ENCODE data around the gene HECTD1.
"Not testable (repeated sequence)": the region's sequence is repeated elsewhere in the genome, so short reads cannot be mapped to it uniquely, and the experiment has no call there.

The HECTD1 gene

DNA sequence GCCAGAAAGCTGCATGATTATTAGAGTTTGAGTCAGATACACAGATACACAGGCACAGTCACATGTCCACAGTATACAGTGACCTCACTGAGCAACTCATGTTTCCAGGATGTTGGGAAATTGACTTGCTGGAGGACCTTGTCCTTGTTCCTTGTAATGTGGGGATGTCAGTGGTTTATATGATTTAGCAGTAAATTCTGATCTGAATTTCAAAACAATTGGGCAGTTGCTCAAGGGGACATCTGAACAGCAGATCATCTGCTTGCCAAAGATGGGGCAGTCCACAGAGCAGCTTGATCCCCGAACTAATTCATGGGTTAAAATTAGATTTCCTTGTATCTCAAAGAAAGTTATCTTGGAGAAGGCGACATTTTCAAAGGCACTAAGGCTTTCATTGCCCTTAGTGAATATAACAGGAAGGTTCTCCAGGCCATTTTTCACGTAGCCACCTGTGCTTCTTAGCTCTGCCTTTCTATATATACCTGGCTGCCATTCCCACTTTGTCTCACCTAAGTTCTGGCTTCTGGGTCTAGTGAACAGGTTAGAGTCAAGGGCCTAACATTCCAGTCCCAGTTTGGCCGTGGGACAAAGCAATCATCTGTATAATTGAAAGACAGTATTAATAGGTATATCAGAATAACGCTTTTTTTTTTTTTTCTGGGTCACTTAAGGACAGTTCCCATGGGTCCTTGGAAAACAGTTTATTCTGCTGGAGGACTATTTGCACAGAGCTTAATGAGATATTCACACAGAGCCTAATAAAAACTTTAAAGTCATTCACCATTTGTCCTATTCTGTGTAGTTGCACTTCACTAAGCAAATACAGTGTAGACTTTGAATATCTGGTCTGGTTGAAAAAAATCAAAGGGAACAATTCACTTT lies 116.5 kb downstream of the HECTD1 start:
- no peak for FAIRE-seq

DNA sequence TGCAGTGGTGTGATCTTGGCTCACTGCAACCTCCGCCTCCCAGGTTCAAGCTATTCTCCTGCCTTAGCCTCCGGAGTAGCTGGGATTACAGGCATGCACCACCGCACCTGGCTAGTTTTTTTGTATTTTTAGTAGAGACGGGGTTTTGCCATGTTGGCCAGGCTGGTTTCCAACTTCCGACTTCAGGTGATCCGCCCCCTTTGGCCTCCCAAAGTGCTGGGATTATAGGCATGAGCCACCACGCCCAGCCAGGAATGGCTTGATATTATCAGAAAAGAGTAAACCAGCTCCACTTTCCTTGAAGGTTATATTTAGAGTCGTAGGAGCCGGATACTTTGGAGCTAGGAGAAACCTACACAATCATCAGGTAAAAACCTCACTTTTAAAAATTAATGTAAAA lies 121.1 kb downstream of the HECTD1 start:
- not testable (repeated sequence) for FAIRE-seq

DNA sequence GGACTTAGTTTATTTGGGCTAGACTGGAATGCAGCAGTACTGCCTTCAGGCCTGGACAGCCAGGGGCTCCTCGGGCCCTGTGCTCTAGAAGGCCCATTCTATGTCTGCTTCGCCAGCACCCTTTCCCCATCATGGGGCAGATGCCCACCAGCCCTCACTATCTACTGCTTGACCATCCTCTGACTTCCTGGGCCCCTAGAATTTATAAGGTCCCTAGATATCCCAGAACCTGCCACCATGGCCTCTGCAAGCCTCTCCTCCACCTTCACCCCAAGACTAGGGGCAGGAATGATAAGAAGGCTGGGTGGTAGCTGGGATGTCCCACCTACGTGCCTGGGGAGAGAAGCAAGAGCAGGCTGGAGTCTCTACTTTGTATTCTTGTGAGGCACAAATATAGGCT lies 122.6 kb downstream of the HECTD1 start:
- FAIRE-seq, result no peak

DNA sequence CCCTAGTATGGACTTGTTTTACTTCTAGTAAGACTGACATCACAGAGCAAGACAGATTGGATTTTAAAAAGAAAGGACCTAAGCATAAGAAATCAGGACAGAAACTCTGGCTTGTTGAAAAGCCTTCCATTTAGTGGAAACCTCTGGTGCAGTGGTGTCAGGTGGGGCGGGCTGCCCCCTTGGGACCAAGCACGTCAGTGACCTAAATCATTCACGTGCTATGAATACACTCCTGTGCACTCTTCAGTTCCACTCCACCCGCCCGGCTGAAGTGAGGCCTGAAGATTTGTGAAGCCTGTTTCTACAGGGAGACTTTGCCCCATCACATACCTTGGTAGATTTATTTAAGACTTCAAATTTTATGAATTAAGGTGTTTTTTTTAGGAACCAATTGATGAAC lies 123.2 kb downstream of the HECTD1 start:
- FAIRE-seq, result no peak

DNA sequence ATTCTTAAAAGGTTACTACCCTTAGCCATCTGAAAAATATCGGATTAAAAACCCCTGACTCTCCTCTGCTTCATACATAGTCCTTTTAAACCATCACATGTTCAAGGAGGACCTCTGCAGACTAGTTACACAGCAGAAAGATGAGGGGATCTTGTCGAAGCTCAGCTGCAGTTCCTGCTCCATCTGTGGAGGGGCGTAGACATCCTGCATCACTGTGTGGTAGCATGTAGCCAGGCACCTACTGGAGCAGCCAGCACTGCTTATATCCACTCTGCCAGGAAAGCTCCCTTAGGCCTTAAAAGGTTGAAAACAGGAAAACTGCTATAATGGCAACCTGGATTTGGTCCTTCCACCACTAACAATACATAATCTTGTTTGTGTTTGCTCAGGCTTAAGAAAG lies 123.8 kb downstream of the HECTD1 start:
- FAIRE-seq, result no peak

DNA sequence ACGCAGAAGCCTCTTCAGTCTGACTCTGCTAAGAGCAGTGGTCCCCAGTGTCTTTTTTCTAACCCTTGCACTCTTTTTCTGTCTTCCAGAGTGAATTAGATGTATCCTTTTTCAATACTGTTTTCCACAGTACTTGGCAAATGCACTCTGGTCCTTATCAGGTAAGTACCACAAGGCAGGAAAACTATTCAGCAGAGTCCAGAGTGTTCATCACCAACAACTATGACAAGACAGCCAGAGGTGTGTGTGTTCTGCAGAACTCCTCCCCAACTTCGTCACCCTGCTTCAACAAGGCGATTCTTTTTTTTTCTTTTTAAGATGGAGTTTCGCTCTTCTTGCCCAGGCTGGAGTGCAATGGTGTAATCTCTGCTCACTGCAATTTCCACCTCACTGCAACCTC lies 127.1 kb downstream of the HECTD1 start:
- FAIRE-seq, result no peak

DNA sequence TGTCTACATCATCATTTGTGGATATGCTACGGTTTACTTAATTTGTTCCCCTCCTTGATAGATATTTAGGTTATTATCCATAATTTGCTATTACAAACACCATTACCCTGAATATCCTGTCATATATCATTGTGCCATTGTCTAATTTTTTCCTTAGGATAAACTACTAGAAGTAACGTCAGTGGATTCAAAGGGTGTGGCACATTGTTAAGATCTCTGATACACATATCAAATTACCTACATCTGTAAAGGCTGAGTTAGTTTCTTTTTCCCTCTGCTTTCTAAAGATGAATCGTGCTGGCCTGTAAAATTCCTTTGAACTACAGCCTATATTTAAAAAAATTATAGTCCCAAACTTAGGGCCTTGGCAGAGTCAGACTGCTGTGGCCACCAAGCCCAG lies 127.5 kb downstream of the HECTD1 start:
- no peak for FAIRE-seq

DNA sequence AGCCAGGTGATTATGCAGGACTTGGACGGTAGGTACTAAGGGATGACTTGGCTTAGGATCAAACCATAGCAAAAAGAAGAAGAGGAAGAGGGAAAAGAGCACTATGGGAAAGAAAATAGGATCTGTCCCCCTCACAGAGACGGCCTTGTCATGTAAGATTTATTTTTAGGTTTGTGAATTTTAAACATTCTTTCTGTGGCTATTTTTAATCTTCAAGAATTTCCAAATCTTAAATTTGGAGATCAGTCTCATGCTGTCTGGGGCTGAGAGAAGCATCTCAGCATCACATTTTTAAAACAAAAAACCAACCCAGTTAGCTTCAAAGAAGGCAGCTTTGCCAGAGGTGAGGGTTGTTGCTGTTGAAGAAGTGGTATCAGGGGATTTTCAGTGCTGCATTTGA lies 128.8 kb downstream of the HECTD1 start:
- FAIRE-seq, result no peak

DNA sequence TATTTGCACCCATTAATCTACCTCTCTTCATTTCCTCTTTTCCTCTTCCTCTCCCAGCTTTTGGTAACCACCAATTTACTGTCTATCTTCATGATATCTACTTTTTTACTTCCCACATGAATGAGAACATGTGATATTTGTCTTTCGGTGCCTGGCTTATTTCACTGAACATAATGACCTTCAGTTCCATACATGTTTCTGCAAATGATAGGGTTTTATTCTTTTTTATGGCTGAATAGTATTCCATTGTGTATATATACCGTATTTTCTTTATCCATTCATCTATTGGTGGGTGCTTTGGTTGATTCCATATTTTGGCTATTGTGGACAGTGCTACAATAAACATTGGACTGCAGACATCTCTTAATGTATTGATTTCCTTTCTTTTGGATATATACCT lies 132.4 kb downstream of the HECTD1 start:
- FAIRE-seq, result no peak

DNA sequence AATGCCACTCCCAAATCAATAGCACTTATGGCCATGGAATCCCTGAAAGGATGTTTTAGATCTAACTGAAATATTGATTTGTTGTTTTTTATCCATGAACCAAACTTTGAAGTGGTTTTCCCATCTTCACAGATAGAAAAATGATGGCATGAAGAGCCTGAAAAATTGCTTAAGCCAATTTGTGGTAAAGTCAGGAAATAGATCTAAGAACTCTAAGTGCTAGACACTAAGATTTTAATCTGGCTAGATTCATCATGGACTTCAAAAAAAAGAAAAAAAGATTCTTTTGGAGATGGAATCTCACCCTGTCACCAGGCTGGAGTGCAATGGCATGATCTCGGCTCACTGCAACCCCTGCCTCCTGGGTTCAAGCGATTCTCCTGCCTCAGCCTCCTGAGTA lies 136.4 kb downstream of the HECTD1 start:
- no peak for FAIRE-seq

DNA sequence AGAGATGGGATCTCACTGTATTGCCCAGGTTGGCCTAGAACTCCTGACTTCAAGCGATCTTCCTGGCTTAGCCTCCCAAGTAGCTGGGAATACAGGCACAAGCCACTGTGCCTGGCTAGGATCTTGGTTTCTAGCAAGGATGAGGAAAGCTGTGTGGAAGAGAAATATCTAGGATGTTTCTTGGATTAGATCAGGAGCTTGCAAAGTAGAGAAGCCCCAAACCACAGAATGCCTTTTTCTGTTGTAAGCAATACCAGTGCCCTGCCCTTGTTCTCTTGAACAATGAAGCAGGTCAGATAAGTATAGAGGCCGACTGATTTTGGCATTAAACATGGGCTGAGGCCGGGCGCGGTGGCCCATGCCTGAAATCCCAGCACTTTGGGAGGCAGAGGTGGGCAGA lies 137.2 kb downstream of the HECTD1 start:
- no peak for FAIRE-seq

DNA sequence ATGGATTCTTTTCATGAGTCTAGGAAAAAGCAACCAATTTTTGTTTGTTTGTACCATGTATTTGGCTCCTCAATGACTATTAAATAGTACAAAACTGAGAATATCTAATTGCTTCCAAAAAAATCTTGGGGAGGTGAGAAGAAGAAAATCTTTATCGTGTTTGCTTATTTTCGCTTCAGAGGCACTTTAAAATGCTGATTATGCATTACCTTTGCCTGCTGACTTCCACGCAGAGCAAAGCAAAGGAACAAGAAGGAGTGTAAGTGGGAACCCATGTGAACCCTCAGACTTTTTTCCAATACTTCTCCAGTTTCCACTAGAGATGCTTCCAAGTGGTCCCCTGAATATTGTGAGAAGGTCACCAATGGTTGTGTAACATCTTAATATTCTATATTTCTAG lies 138.2 kb downstream of the HECTD1 start:
- no peak for FAIRE-seq

DNA sequence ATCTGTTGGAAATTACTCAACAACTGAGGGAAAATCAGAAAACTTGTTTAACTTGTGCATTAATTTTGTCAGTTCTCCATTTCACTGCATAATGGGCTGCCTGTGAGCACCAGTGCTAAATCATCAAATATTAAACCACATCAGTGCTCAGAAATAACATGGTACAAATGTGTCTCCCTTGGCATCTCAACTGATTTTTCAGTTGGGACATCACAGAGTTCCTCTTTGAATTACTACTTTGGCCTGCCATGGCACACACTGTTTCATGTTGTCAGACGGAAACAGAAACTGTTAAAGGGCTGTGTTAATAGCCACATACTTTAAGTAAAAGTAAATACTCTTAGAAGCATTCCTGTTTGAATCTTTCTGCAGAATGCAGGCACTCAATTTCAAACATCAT lies 139.4 kb downstream of the HECTD1 start:
- FAIRE-seq, result no peak

DNA sequence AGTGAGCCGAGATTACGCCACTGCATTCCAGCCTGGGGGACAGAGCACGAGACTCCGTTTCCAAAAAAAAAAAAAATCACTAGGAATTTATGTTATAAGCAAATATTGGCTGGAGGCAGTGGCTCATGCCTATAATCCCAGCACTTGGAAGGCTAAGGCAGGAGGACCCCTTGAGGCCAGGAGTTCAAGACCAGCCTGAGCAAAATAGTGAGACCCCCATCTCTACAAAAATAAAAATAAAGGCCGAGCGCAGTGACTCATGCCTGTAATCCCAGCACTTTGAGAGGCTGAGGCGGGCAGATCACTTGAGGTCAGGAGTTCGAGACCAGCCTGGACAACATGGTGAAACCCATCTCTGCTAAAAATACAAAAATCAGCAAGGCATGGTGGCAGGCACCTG lies 144.7 kb downstream of the HECTD1 start:
- not testable (repeated sequence) for FAIRE-seq

DNA sequence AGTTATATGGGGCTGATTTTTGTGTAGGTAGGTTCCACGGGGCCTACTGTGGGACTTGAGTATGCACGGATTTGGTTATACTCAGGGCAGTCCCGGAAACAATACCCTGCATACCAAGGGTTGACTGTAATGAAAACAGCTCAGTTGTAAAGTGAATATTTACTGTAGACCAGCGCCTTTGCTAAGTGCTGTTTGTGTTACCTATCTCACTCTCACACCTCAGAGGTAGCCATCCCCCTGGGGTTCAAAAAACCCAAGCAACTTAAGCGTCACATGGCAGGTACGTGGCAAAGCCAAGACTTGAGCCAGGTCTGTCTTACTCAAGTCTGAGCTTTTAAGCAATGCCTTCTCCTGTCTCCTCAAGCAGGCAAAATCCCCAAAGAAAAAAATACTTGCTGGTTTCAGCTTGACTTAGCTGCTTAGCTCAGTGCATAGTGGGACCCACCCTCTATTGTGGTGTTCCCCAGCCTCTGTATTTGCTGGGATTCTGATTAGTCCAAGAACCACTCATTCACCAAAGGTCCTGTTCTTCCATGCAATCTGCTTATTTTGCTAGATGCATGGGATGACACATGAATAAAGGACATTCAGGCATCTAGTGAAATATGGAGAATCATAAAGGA lies 147.2 kb downstream of the HECTD1 start:
- FAIRE-seq, result no peak

DNA sequence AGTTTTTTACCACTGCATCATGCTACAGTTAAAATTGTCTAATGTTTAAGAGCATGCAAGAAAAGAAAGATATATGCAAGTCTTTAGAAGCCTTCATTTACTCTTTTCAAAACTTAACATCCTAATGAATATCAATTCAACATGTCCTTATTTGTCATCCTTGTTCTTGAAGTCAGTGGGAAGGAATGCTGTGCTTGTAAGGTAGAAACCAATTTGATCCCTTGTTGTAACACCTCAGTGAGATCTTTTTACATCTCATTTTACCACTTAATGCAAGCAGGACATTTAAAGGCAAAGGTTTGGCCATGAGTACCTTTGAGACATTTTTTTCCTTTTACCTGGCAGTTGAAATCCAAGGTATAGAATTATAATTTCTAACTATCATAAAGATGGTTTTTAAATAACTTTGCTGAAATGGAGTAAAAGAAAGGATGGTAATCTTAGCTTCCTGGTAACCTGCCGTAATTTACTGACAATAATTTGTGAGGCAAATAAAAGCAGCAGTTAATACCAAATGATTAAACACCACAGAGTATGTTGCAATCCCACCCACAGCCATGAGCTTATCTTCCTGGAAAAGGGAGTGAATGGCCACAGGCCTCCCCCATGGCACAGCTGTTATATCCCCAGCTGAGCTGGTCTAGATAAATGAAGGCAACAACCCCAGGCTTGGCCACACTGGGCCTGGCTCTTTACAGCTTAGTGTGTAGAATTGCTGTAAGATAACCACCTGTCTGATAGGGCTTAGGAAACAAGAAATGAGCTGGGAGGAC lies 148.3 kb downstream of the HECTD1 start:
- no peak for FAIRE-seq

DNA sequence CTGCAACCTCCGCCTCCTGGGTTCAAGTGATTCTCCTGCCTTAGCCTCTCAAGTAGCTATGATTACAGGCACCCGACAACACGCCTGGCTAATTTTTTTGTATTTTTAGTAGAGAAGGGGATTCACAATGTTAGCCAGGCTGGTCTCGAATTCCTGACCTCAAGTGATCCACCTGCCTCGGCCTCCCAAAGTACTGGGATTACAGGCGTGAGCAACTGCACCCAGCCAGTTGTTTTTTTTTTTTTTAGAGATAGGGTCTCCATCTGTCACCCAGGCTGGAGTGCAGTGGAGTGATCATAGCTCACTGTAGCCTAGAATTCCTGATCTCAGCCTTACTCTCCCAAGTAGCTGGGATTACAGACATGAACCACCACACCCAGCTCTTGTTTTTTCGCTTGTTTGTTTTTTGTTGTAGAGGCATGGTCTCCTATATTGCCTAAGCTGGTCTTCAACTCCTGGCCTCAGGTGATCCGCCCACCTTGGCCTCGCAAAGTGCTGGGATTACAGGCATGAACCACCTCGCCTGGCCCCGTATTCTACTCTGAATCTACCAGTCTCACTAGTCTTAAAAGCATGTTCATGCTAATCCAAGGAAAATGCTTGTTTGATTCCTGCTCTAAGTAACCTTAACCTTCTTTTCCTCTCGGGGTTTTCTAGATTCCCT lies 149.8 kb downstream of the HECTD1 start:
- no peak for FAIRE-seq

DNA sequence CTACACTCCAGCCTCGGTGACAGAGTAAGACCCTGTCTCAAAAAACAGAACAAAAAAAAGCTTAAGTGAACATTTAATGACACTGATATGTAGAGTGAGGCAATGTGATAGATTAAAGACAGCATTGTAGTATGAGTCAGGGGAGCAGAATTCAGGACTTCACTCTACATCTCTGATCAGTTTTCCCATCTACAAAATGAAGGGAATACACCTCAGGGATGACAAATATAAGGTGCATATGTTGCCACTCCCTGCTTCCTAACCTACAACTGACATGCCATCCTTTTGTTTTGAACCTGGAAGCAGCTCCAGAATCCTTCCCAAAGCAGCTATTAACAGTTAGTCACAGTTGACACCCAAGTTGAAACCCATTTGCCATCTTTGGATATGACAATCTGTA lies 150.6 kb downstream of the HECTD1 start:
- FAIRE-seq, result no peak

DNA sequence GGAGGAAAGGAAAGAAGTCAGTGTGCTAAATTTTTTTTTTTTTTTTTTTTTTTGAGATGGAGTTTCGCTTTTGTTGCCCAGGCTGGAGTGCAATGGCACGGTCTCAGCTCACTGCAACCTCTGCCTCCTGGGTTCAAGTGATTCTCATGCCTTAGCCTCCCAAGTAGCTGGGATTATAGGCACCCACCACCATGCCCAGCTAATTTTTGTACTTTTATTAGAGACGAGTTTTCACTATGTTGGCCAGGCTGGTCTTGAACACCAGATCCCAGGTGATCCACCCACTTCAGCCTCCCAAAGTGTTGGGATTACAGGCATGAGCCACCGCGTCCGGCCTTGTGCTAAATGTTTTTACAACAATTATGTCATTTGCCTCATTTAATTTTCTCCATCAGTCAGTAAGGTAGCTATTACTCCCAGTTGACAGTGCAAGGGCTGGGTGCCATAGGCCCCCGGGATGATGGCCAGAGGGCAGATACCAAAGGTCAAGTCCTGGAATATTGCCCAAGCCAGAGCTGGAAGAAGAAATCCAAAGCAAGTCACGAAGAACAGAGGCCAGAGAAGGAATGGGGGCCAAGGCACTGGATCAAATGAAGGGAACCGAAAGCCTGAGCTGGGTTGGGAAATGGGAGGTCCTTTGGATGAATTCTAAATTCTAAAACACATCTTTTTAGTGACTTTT lies 154.5 kb downstream of the HECTD1 start:
- FAIRE-seq, result not testable (repeated sequence)

DNA sequence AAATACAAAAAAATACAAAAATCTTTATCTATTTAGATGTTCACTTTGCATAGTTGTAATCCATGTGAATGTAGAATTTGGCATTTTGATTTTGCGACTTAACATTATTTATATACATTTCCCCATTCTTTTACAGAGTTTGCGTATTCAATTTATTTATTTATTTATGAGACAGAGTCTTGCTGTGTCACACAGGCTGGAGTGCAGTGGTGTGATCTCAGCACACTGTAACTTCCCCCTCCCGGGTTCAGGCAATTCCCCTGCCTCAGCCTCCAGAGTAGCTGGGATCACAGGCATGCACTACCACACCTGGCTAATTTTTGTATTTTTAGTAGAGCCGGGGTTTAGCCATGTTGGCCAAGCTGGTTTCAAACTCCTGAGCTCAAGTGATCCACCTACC lies 156.1 kb downstream of the HECTD1 start:
- FAIRE-seq, result no peak

DNA sequence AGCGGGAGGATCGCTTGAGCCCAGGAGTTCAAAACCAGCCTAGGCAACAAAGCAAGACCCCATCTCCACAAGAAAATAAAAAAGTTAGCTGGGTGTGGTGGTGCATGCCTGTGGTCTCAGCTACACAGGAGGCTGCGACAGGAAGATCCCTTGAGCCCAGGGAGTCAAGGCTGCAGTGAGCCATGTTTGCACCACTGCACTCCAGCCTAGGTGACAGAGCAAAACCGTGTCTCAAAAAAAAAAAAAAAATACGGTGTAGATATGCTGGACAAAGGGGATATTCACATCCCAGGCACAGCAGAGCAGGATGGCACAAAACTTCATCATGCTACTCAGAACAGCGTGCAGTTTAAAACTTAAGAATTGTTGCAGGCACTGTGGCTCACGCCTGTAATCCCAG lies 156.6 kb downstream of the HECTD1 start:
- no peak for FAIRE-seq
